Cardiac fibroblast (primary cell): ENCODE results near the gene GTSE1.

Source experiments
- DNase-seq, 2 donors: peaks; one replicate each; pipeline versions ENCODE4 v3.0.0 to v3.0.0-alpha.2; 2010; ENCODE audit warnings: low read depth in 2 of 2
- H3K4me3 ChIP-seq, 2 donors: replicated peaks in 1 of 2; 1 replicate in 1 of 2; 2 replicates in 1 of 2; pipeline ENCODE4 v1.5.1; 2011; ENCODE audit warnings: low read depth in 2 of 2, low read length in 2 of 2, mild to moderate bottlenecking in 2 of 2, moderate library complexity in 1 of 2
- CTCF ChIP-seq: IDR thresholded peaks from one replicate; pipeline ENCODE4 v1.5.1; 2011; ENCODE audit warnings: low read depth, mild to moderate bottlenecking, low read length, inconsistent platforms

Gene GTSE1

DNA sequence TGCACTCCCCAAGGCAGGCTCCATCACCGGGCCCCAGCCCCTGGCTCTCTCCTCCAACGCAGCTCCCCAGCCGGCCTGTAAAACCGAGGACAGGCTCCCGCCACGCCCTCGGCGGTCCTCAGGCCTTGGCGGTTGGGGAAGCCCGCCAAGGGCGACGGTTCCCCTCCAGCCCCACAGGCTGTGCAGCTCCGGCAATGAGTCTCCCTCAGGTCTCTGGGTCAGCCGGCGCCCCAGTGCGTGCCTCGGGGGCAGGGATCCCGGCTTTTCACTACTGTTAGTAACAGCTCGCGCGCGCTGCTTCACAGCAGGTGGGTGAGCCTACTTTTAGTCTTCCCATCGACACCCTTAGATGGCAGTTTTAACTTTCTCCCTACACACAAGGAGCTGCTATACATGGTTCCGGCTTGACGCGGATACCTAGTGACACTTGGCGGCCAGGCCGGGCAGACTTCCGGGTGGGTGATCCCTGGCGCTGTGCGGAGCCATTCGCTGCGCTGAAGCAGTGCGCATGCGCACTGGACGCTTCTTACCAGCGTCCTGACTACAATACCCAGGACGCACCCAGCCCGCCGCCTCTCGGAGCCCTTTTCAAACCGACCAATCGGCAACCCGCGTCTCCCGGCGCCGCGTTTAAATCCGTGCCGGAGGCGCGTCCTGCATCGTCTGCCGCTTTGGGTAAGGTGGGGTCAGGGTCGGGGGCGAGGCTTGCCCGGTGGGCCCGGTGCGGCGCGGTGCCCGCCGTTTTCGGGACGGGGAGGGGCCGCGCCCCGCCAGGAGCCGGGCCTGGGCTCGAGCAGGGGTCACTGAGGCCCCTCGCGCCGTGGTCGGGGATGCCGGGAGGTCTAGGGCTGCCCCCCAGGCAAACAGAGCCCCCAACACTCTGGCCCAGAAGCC, at the start of gene GTSE1:
Gene GTSE1 (plus strand): TSS at position 614 of the 894 bp plus-strand sequence. CDS start 531 bp downstream, outside the sequence.
- peak within 1 kb of the TSS; percentile 68 to 71 for H3K4me3 ChIP-seq
- peak; percentile 98 for DNase-seq
- no peak for TF ChIP-seq CTCF

DNA sequence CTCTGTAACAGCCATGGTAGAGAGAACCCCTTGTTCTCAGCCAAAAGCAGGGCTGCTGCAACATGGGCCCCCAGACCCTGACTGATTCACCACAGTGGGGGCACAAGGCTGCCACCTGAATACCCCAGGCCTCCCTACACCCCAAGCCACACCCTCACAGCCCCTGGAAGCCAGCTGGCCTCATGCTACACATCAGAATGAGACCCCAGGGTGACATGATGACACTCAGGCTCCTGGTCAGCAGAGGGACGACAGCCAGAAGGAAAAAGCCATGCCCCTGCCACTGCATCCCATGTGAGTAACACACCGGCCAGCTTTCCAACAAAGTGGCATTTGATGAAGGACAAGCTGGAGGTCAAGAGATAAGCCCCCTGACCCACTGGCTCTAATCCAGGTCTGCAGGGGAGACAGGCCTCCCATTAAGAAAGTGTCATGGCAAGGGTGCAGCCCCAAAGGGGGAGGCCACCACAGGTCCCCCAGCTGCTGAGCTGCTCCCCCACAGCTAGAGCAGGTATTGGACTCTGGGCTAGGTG, 49.2 kb upstream of the GTSE1 start:
- DNase-seq = no peak
- no peak overlapping the region for H3K4me3 ChIP-seq
- TF ChIP-seq CTCF = no peak

GRCh38 chr22:46250035-46250782, 46.5 kb upstream of the GTSE1 start, which contains the start of gene CDPF1:
Gene CDPF1 (minus strand): TSS chr22:46250293. CDS start chr22:46248284, 2,009 bp downstream.
- TF ChIP-seq CTCF = no peak
- H3K4me3 ChIP-seq = peak within 1 kb of the TSS; percentile 86 to 88
- peak; percentile 73 to 84 for DNase-seq

DNA sequence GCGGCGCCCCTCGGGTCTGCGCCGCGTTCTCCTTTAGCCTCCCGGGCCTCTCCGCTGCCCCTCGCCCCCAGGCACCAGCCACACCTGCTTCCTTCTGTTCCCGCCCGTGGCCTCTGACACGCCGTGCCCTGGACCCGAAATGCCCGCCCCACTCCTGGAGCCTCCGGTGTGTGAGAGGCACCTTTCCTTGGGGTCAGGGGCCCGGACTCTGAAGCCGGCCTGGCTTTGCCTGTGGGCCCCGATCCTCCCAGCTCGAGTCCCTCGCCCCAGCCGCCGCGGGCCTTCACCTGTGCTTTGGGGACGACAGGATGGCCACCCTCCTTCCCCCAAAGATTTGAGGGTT, 45.9 kb upstream of the GTSE1 start:
- DNase-seq = no peak
- no peak for TF ChIP-seq CTCF
- peak overlapping the region; percentile 86 to 88 for H3K4me3 ChIP-seq

DNA sequence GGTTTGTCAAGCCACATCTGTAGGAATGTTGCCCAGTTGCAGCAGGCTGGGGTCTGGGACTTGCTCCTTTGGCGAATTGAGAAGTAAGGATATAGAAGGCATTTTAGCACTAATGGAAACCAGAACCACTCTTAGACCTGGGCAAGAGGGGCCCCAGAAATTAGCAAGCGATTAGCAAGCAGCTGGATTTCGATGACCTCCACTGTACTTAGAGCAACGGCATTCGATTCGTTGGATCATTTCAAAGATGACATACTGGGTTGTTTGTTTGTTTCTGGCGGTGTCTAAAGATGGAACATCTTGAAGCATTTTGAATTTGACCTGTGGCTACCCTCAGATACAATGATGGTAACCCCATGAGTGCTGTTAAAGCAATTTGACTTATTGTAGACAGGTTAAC, 45.4 kb upstream of the GTSE1 start:
- peak overlapping the region in 1 of 2 donors; percentile 88 for H3K4me3 ChIP-seq
- no peak for DNase-seq
- TF ChIP-seq CTCF = no peak

DNA sequence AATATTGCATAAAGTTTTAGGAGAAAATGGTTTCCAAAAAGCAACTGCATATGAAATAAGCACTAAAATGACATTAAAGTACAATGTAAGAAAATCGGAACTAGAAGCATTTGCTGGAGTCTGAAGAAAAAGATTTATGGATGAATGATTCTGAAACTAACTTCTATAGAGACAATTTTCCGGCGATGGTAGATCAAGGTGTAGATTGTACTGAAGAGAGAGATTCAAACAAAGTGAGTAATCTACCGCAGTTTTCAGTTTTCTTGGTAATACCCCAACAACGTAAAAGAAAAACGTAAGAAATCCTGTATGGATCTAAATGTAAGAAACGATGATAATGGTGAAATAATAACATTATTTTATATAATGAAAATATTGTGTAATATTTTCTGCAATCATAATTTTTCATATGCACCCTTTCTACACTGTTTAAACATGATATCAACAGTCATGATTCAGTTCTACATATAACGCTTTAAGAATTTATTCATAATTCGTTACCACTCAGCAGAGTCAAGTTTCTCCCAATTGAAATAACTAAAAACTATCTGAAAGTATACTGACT, 44.8 kb upstream of the GTSE1 start:
- H3K4me3 ChIP-seq = no peak overlapping the region
- DNase-seq = no peak
- no peak for TF ChIP-seq CTCF
